Measurements from ENCODE around the gene CLBA1. TPM values are rescaled to one million over a fixed set of nuclear protein-coding genes. Genes with fewer than 3 reads are reported as not detected.

Gene CLBA1
- total RNA-seq, 2 experiments from 2014 or later = 0.38 to 0.68 TPM

DNA sequence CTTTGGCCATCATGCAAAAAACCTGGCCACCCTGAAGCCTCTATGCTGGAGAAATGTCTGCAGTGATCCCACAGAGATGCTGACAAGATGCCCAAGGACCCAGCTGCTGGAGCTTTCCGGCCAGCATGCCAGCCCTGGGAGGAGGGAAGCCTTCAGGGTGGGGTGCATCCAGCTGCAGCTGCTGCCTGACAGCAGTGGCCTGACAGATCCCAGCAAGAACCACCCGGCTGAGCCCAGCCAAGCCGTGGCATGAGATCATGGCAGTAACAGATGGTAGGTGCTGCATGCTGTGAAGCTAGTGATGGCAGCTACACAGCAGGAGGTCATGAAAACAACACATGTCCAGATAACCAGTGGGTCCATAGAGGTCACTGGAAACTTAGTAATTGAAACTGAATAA lies 13.8 kb downstream of the CLBA1 start:
- H3K9me3 Mint-ChIP-seq = no peaks in the 10 kb centered on the region
- DNase-seq = no peak
- peaks cover 5% of the 10 kb centered on the region for H3K4me1 Mint-ChIP-seq
- H3K36me3 Mint-ChIP-seq (ENCODE audit: low read depth) = peaks cover 7% of the 10 kb centered on the region
- ChIA-PET POLR2A (interaction anchor here (1.2 to 1.3 kb wide), 2 partner anchors 10 to 21 kb away, joined by 5 to 6 read pairs; partner anchors contain the start of gene CDCA4), CTCF (interaction anchor here (2.3 kb wide), 1 partner anchor 23 kb away, joined by 6 read pairs; no protein-coding TSS in a partner anchor)
- H3K27me3 Mint-ChIP-seq = no peaks in the 10 kb centered on the region
- H3K27ac Mint-ChIP-seq = no peak overlapping the region
- H3K4me3 Mint-ChIP-seq = no peak overlapping the region

DNA sequence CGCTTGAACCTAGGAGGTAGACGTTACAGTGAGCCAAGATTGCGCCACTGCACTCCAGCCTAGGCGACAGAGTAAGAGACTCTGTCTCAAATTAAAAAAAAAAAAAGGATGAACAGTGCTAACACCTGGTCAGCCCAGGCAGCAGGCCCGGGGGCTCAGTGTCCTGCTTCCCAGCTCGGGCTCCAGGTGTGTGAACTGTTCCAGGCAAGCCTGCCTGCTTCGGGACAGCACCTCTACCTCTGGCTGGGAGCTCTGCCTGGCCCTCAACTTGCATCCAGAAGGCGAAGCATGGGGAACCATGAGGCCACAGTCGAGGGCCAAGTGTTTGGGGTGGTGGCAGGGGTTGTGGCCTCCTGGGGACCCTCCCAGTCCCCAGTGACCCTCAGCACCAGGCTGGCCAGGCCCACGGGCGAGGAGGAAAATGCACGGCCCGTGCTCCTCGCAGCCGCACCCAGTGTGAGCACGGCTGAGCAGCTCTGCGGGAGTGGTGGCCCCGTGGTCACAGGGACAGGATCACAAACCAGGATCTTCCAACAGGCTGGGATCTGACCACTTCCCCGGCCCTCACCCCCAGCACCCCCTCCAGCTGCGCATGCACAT lies 19.8 kb downstream of the CLBA1 start:
- ChIA-PET POLR2A (interaction anchor here (1.5 to 2.9 kb wide), 3 partner anchors 10 to 60 kb away, joined by 3 to 16 read pairs (median 11); partner anchors contain the start of genes CDCA4 and GPR132), CTCF (no interaction called here)
- Mint-ChIP-seq H3K4me3 (no peak overlapping the region), H3K27me3 (no peaks in the 10 kb centered on the region), H3K36me3 (ENCODE audit: low read depth) (peaks cover 33% of the 10 kb centered on the region), H3K27ac (no peak overlapping the region), H3K4me1 (peaks cover 5% of the 10 kb centered on the region), H3K9me3 (no peaks in the 10 kb centered on the region)
- no peak for DNase-seq

DNA sequence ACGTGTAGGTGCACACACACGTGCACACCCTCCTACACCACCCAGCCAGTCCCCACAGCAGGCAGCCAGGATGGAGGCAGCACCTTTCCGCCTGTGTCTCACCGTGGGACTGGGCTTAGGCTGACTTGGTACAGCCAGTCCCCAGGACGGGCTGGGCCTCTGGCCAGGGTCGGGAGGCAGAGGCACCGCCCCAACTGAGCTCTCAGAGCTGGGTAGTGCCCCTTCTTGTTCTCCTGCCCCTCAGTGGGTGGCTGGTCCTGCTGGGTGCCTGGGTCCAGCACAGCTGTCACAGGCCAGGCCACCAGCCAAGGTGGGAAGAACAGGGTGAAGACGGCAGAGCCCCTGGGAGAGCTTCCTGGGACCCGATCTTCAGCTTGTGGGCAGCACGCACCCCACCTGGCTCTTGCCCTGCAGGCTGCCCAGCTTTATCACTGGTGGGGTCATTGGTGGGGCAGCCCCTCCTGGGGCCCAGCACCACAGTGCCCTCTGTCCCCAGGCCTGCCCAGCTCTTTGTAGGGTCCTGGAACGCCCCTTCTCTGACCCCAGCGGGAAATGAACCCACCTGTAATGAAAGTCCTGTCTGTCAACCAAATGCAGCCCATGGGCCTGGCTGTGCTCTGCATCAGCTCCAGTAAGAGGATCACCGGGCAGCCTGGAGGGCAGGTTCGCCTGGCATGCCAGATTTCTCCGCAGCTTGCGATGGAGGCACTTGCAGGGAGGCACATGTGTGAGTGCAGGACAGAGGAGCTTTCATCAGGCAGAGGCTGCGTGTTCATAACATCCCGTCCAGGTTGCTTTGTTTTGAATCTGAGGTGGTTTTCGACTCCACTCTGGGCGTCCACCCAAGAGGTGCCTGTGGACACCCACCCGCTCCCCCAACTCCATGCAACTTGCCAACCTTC lies 20.6 kb downstream of the CLBA1 start:
- ChIA-PET POLR2A (interaction anchor here (2.9 kb wide), 1 partner anchor 14 kb away, joined by 11 read pairs; the partner anchor contains the start of gene CDCA4), CTCF (no interaction called here)
- Mint-ChIP-seq H3K27me3 (no peaks in the 10 kb centered on the region), H3K9me3 (no peaks in the 10 kb centered on the region), H3K4me1 (peaks cover 5% of the 10 kb centered on the region), H3K36me3 (ENCODE audit: low read depth) (peaks cover 41% of the 10 kb centered on the region), H3K4me3 (no peak overlapping the region), H3K27ac (no peak overlapping the region)
- DNase-seq = no peak

DNA sequence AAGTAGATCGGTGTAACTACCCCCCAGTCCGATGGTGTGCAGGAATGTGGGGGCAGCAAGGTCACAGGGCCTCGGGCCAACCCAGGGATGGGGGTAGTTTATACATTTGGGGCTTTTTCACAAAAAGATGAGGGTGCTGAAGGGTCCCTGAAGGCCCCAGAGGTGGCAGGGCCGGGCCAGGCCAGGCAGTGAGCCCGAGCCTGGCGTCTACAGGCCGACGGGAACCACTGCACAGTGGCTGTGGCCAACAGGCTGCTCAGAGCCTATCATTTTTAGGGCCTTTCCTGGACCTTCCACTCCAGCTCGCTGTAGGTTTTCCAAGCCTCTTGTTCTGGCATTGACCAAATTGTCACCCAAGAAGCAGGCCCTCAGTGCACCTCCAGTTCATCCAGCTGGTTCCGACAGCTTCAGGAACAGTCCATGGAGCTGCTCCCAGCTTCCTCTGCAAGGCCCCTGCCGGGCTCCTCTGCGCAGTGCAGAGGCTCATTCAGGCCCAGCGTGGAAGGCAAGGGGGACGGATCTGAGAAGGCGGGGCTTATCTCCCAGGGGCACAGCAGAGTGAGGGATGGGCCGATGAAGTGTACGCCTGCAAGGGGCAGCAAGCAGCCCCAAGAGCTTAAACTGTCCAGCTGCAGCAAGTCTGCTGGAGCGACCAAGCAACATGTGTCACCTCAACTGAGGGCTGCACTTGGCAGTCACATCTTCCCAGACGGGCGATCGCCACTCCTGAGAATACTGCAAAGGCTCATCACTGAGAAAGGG lies 21.4 kb downstream of the CLBA1 start:
- POLR2A ChIA-PET = interaction anchor here (0.9 to 2.9 kb wide), 2 partner anchors 9 to 13 kb away, joined by 5 to 11 read pairs; partner anchors contain the start of gene CDCA4
- Mint-ChIP-seq H3K4me1 (peaks cover 10% of the 10 kb centered on the region), H3K4me3 (no peak overlapping the region), H3K36me3 (ENCODE audit: low read depth) (peaks cover 47% of the 10 kb centered on the region), H3K27me3 (no peaks in the 10 kb centered on the region), H3K9me3 (no peaks in the 10 kb centered on the region), H3K27ac (no peak overlapping the region)
- CTCF ChIA-PET = no interaction called here
- no peak for DNase-seq

GRCh38 chr14:105007593-105008264 lies 22.1 kb downstream of the CLBA1 start:
- POLR2A ChIA-PET = interaction anchor here (0.9 to 2.9 kb wide), 2 partner anchors 9 to 13 kb away, joined by 5 to 11 read pairs; partner anchors contain the start of gene CDCA4
- DNase-seq = no peak
- H3K36me3 Mint-ChIP-seq (ENCODE audit: low read depth) = peaks cover 53% of the 10 kb centered on the region
- H3K4me1 Mint-ChIP-seq = peaks cover 16% of the 10 kb centered on the region
- H3K27me3 Mint-ChIP-seq = no peaks in the 10 kb centered on the region
- no peak overlapping the region for H3K27ac Mint-ChIP-seq
- no peak overlapping the region for H3K4me3 Mint-ChIP-seq
- CTCF ChIA-PET = no interaction called here
- H3K9me3 Mint-ChIP-seq = no peaks in the 10 kb centered on the region

DNA sequence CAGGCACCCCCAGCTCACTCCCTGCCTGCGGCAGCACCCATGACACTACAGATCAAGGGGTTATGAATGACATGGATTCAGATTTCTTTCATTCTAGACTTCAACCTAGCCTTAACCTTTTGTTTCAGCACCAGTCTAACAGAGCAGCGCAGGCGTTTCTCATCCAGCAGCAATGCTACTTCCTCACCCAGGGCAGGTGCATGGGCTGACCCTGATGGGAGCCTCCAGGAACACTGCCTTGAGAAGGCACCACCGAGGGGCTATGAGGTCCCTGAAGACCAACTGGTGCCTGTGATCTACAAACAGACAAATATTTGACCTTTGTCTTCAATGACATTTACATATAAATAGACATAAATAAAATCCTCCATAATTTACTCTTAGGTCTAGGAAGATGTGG lies 24.5 kb downstream of the CLBA1 start:
- ChIA-PET CTCF (no interaction called here), POLR2A (interaction anchor here (2.3 kb wide), 1 partner anchor 11 kb away, joined by 8 read pairs; the partner anchor contains the start of gene CDCA4)
- Mint-ChIP-seq H3K27ac (no peak overlapping the region), H3K36me3 (ENCODE audit: low read depth) (peaks cover 71% of the 10 kb centered on the region), H3K27me3 (no peaks in the 10 kb centered on the region), H3K4me1 (peaks cover 32% of the 10 kb centered on the region), H3K9me3 (no peaks in the 10 kb centered on the region), H3K4me3 (no peak overlapping the region)
- DNase-seq = no peak

GRCh38 chr14:105010891-105011291 lies 25.3 kb downstream of the CLBA1 start:
- no peaks in the 10 kb centered on the region for H3K9me3 Mint-ChIP-seq
- peaks cover 79% of the 10 kb centered on the region for H3K36me3 Mint-ChIP-seq (ENCODE audit: low read depth)
- CTCF ChIA-PET = no interaction called here
- no peak overlapping the region for H3K4me3 Mint-ChIP-seq
- POLR2A ChIA-PET = interaction anchor here (1.5 to 2.3 kb wide), 2 partner anchors 10 to 35 kb away, joined by 4 to 8 read pairs; partner anchors contain the start of gene CDCA4
- no peak overlapping the region for H3K27ac Mint-ChIP-seq
- H3K27me3 Mint-ChIP-seq = no peaks in the 10 kb centered on the region
- no peak for DNase-seq
- peaks cover 40% of the 10 kb centered on the region for H3K4me1 Mint-ChIP-seq

GRCh38 chr14:105011312-105011990 lies 25.9 kb downstream of the CLBA1 start:
- H3K4me3 Mint-ChIP-seq = no peak overlapping the region
- POLR2A ChIA-PET = interaction anchor here (1.5 to 2.3 kb wide), 2 partner anchors 9 to 34 kb away, joined by 4 to 8 read pairs; partner anchors contain the start of gene CDCA4
- H3K36me3 Mint-ChIP-seq (ENCODE audit: low read depth) = peaks cover 82% of the 10 kb centered on the region
- no peaks in the 10 kb centered on the region for H3K27me3 Mint-ChIP-seq
- DNase-seq = no peak
- H3K27ac Mint-ChIP-seq = no peak overlapping the region
- H3K4me1 Mint-ChIP-seq = peaks cover 46% of the 10 kb centered on the region
- CTCF ChIA-PET = no interaction called here
- H3K9me3 Mint-ChIP-seq = no peaks in the 10 kb centered on the region

DNA sequence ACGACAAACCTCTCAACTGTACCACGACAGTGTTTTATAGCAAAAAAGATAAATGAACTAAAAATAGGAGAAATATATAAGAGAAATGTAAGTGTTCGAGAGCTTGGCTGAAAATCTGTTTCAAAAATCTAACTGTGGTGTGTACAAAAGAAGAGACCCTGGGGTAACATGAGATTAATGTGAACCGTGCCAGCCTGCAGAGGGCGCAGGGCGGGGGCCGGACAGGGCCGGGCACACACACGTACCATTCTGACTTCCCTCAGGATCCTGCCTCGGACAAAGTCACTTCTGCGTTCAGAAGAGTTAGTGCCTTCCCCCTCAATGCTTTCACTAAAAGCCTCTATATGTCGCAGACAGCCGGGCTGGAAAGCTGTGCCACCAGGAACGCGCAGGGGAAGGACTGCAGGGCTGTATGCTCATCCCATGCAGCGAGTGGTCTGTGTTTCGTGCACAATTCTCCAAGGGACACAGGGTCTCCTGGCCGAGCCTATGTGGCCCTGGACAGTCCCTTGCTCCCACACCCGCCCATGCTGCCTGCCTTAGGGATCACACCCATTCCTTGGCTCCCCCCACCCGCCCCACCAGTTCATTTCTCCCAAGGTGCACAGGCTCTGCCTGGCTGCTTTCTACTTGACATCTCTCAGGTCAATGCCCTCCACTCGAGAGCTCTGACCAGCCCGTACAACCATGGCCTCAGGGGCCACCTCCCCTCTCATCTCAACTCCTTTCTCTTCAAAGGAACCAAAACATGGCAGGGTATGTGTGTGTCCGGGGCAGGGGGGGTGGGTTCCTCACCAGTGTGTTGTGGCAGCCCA lies 26.8 kb downstream of the CLBA1 start:
- POLR2A ChIA-PET = interaction anchor here (1.5 to 2.3 kb wide), 2 partner anchors 8 to 33 kb away, joined by 4 to 8 read pairs; partner anchors contain the start of gene CDCA4
- Mint-ChIP-seq H3K36me3 (ENCODE audit: low read depth) (peaks cover 79% of the 10 kb centered on the region), H3K4me3 (no peak overlapping the region), H3K27ac (no peak overlapping the region), H3K27me3 (no peaks in the 10 kb centered on the region), H3K9me3 (no peaks in the 10 kb centered on the region), H3K4me1 (peaks cover 55% of the 10 kb centered on the region)
- CTCF ChIA-PET = interaction anchor here (0.6 kb wide), 1 partner anchor 31 kb away, joined by 3 read pairs; no protein-coding TSS in a partner anchor
- no peak for DNase-seq

- POLR2A ChIA-PET = interaction anchor here (0.7 to 2.6 kb wide), 2 partner anchors 13 to 60 kb away, joined by 3 to 12 read pairs; no protein-coding TSS in a partner anchor
- H3K9me3 Mint-ChIP-seq = no peaks in the 10 kb centered on the region
- H3K4me3 Mint-ChIP-seq = no peak overlapping the region
- CTCF ChIA-PET = interaction anchor here (0.6 kb wide), 1 partner anchor 32 kb away, joined by 3 read pairs; no protein-coding TSS in a partner anchor
- peak overlapping the region; percentile 75 for H3K27ac Mint-ChIP-seq
- H3K4me1 Mint-ChIP-seq = peaks cover 63% of the 10 kb centered on the region
- H3K36me3 Mint-ChIP-seq (ENCODE audit: low read depth) = peaks cover 82% of the 10 kb centered on the region
- DNase-seq = no peak
- no peaks in the 10 kb centered on the region for H3K27me3 Mint-ChIP-seq
Measured at GRCh38 chr14:105013150-105013785, 27.7 kb downstream of the CLBA1 start.

Data from activated CD4-positive, alpha-beta memory T cell treated with anti-CD3 and anti-CD28 coated beads, Interleukin-2, amount 10 ng/mL, durations not matched to agents 7 days and 5 days (primary cell).